Measurements from ENCODE around the gene TMEM213. TPM values are rescaled to one million over a fixed set of nuclear protein-coding genes. Genes with fewer than 3 reads are reported as not detected.

Gene TMEM213, protein sequence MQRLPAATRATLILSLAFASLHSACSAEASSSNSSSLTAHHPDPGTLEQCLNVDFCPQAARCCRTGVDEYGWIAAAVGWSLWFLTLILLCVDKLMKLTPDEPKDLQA
- total RNA-seq (2021) (0.11 to 0.18 TPM (median 0.11 TPM) in 3 replicates), Bru-seq, nascent RNA (percentile 11 among the genes with signal in this experiment)
- long read RNA-seq, experiment 1, result 0 reads
- long read RNA-seq, experiment 2, result 0 reads
- long read RNA-seq, experiment 3, partial matches to known transcripts, result 0 of 1 reads
- long read RNA-seq, experiment 3, other reads (novel, unspliced or antisense), result 0 of 1 reads

GRCh38 chr7:138797715-138798320, at the start of gene TMEM213, which contains the start of gene ATP6V0A4:
Gene TMEM213 (plus strand): TSS chr7:138797994. CDS start chr7:138798105, 111 bp downstream.
Gene ATP6V0A4 (minus strand): TSS chr7:138798196. CDS start chr7:138771247, 26,949 bp downstream.
- Mint-ChIP-seq H3K4me3 (peak within 1 kb of the TSS; percentile 57), H3K9me3 (no peaks in the 10 kb centered on the region), H3K36me3 (no peaks in the 10 kb centered on the region), H3K4me1 (peaks cover 45% of the 10 kb centered on the region), H3K27me3 (ENCODE audit: low read depth) (no peaks in the 10 kb centered on the region), H3K27ac (peak within 1 kb of the TSS; percentile 55)
- DNase-seq (ENCODE audit: low spot score) (peak; percentile 72), ATAC-seq (peak; percentile 96)
- CTCF ChIA-PET, result interaction anchor here (0.5 to 2.7 kb wide), 26 partner anchors 10 to 1171 kb away, joined by 3 to 24 read pairs (median 3); no protein-coding TSS in a partner anchor
- TF ChIP-seq OVOL2 (CRISPR knock-in tag; IDR thresholded peaks at IDR 0.05; ENCODE audit: borderline replicate concordance) (no peak), ZNF423 (CRISPR knock-in tag; IDR thresholded peaks at IDR 0.05) (peak; percentile 72), FOXP1 (CRISPR knock-in tag; IDR thresholded peaks at IDR 0.05; ENCODE audit: borderline replicate concordance) (peak; percentile 32; the same call in 1 of the 2 replicates), TP53 (CRISPR knock-in tag; IDR thresholded peaks at IDR 0.05) (no peak), NFYB (CRISPR knock-in tag; conservative IDR thresholded peaks at IDR 0.05; ENCODE audit: low read depth) (no peak), ZNF232 (CRISPR knock-in tag; IDR thresholded peaks at IDR 0.05) (no peak), CREM (CRISPR knock-in tag; IDR thresholded peaks at IDR 0.05) (no peak), SP1 (CRISPR knock-in tag; conservative IDR thresholded peaks at IDR 0.05) (no peak), MAX (CRISPR knock-in tag; IDR thresholded peaks at IDR 0.05) (peak; percentile 52; the same call in 1 of the 2 replicates), FOXJ3 (CRISPR knock-in tag; IDR thresholded peaks at IDR 0.05; ENCODE audit: borderline replicate concordance) (no peak), RELA (CRISPR knock-in tag; IDR thresholded peaks at IDR 0.05; ENCODE audit: borderline replicate concordance) (no peak), ZNF121 (CRISPR knock-in tag; IDR thresholded peaks at IDR 0.05) (peak; percentile 67; the same call in 1 of the 2 replicates)
- TF ChIP-seq, protein P1, sequence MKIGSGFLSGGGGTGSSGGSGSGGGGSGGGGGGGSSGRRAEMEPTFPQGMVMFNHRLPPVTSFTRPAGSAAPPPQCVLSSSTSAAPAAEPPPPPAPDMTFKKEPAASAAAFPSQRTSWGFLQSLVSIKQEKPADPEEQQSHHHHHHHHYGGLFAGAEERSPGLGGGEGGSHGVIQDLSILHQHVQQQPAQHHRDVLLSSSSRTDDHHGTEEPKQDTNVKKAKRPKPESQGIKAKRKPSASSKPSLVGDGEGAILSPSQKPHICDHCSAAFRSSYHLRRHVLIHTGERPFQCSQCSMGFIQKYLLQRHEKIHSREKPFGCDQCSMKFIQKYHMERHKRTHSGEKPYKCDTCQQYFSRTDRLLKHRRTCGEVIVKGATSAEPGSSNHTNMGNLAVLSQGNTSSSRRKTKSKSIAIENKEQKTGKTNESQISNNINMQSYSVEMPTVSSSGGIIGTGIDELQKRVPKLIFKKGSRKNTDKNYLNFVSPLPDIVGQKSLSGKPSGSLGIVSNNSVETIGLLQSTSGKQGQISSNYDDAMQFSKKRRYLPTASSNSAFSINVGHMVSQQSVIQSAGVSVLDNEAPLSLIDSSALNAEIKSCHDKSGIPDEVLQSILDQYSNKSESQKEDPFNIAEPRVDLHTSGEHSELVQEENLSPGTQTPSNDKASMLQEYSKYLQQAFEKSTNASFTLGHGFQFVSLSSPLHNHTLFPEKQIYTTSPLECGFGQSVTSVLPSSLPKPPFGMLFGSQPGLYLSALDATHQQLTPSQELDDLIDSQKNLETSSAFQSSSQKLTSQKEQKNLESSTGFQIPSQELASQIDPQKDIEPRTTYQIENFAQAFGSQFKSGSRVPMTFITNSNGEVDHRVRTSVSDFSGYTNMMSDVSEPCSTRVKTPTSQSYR (CRISPR knock-in tag; IDR thresholded peaks at IDR 0.05), result peak; percentile 25; the same call in 1 of the 2 replicates
- TF ChIP-seq, protein P2, sequence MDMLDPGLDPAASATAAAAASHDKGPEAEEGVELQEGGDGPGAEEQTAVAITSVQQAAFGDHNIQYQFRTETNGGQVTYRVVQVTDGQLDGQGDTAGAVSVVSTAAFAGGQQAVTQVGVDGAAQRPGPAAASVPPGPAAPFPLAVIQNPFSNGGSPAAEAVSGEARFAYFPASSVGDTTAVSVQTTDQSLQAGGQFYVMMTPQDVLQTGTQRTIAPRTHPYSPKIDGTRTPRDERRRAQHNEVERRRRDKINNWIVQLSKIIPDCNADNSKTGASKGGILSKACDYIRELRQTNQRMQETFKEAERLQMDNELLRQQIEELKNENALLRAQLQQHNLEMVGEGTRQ (CRISPR knock-in tag; IDR thresholded peaks at IDR 0.05), result 0 out of 2 replicates have a peak, but pooled peaks have one; percentile 16
- POLR2A ChIA-PET, result interaction anchor here (0.5 kb wide), 1 partner anchor 189 kb away, joined by 3 read pairs; no protein-coding TSS in a partner anchor

DNA sequence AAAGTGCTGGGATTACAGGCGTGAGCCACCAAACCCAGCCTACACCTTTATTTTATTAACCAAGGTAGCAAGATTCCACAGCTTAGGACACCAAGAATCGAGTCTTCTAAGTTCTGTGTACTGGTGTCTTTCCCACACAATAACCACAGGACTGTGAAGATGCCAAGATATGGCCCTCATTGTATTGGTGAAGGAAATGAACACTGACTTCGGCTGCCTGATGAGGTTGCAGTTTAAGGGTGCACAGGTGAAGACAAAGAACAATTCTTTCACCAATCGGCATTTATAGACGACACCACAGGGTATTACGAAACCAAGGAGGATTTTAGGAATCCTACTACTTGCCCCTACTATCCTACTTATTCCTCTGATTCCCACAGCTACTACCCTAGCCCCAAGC, 49.1 kb upstream of the TMEM213 start:
- H3K4me3 Mint-ChIP-seq, result no peak overlapping the region
- no peak overlapping the region for H3K27ac Mint-ChIP-seq
- ATAC-seq, result no peak
- TF ChIP-seq MXD4 (CRISPR knock-in tag; IDR thresholded peaks at IDR 0.05; ENCODE audit: borderline replicate concordance) (no peak), CREM (CRISPR knock-in tag; IDR thresholded peaks at IDR 0.05) (no peak), SMAD3 (CRISPR knock-in tag; IDR thresholded peaks at IDR 0.05; ENCODE audit: borderline replicate concordance) (no peak), PRRX2 (CRISPR knock-in tag; IDR thresholded peaks at IDR 0.05) (no peak), FOXK1 (CRISPR knock-in tag; IDR thresholded peaks at IDR 0.05) (no peak), IRF2 (CRISPR knock-in tag; IDR thresholded peaks at IDR 0.05; ENCODE audit: borderline replicate concordance, low read depth) (no peak), JAZF1 (CRISPR knock-in tag; IDR thresholded peaks at IDR 0.05) (no peak), FOXJ3 (CRISPR knock-in tag; IDR thresholded peaks at IDR 0.05; ENCODE audit: borderline replicate concordance) (no peak), ELF4 (CRISPR knock-in tag; IDR thresholded peaks at IDR 0.05; ENCODE audit: low read depth) (no peak), GABPB1 (CRISPR knock-in tag; IDR thresholded peaks at IDR 0.05) (no peak), NFE2L1 (CRISPR knock-in tag; IDR thresholded peaks at IDR 0.05) (no peak), ZBTB43 (CRISPR knock-in tag; IDR thresholded peaks at IDR 0.05) (no peak), TP53 (CRISPR knock-in tag; IDR thresholded peaks at IDR 0.05) (no peak), RELA (CRISPR knock-in tag; IDR thresholded peaks at IDR 0.05; ENCODE audit: borderline replicate concordance) (no peak)
- POLR2A ChIA-PET, result interaction anchor here (0.6 kb wide), 1 partner anchor 583 kb away, joined by 4 read pairs; no protein-coding TSS in a partner anchor
- H3K36me3 Mint-ChIP-seq, result 0 out of 2 replicates have a peak, but pooled peaks cover 4% of the 10 kb centered on the region
- peaks cover 31% of the 10 kb centered on the region for H3K4me1 Mint-ChIP-seq
- no peaks in the 10 kb centered on the region for H3K9me3 Mint-ChIP-seq
- no peak for DNase-seq (ENCODE audit: low spot score)
- H3K27me3 Mint-ChIP-seq (ENCODE audit: low read depth), result no peaks in the 10 kb centered on the region
- CTCF ChIA-PET, result interaction anchor here (0.6 to 2.8 kb wide), 2 partner anchors 10 to 138 kb away, joined by 3 to 13 read pairs; no protein-coding TSS in a partner anchor

Measured in WTC11 (cell line).